Measurements from ENCODE around the gene CDK9. TPM values are rescaled to one million over a fixed set of nuclear protein-coding genes. Genes with fewer than 3 reads are reported as not detected.
A peak's percentile ranks its signal among the peaks of the same experiment; 100 is the strongest.

The CDK9 gene
- total RNA-seq, 6 experiments from 2014 or later = 49.4 to 107 (median 54.5) TPM

- WGBS (ENCODE audit: insufficient coverage, low coverage, low lambda C conversion rate, missing lambda C conversion rate) = 33% methylated on average over 1 of the region's 4 CpGs
- TF ChIP-seq, protein P1, sequence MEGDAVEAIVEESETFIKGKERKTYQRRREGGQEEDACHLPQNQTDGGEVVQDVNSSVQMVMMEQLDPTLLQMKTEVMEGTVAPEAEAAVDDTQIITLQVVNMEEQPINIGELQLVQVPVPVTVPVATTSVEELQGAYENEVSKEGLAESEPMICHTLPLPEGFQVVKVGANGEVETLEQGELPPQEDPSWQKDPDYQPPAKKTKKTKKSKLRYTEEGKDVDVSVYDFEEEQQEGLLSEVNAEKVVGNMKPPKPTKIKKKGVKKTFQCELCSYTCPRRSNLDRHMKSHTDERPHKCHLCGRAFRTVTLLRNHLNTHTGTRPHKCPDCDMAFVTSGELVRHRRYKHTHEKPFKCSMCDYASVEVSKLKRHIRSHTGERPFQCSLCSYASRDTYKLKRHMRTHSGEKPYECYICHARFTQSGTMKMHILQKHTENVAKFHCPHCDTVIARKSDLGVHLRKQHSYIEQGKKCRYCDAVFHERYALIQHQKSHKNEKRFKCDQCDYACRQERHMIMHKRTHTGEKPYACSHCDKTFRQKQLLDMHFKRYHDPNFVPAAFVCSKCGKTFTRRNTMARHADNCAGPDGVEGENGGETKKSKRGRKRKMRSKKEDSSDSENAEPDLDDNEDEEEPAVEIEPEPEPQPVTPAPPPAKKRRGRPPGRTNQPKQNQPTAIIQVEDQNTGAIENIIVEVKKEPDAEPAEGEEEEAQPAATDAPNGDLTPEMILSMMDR (IDR thresholded peaks at IDR 0.05) = no peak
- TF ChIP-seq POLR2A (IDR thresholded peaks at IDR 0.05) = no peak
- DNase-seq = no peak
- Histone ChIP-seq H3K36me3 (no peaks in the 10 kb centered on the region), H3K27me3 (no peaks in the 10 kb centered on the region), H3K4me3 (peak overlapping the region; percentile 46 to 56 (median 50)), H3K4me1 (peaks cover 0 to 6% (median 3%) of the 10 kb centered on the region in 4 donors), H3K9me3 (no peaks in the 10 kb centered on the region), H3K27ac (peak overlapping the region; percentile 3 to 31 (median 11))
- no peak for ATAC-seq
- intact Hi-C loops (cut with DNase I) = no loop called here
Measured at GRCh38 chr9:127769929-127770582, 15.8 kb upstream of the CDK9 start.

DNA sequence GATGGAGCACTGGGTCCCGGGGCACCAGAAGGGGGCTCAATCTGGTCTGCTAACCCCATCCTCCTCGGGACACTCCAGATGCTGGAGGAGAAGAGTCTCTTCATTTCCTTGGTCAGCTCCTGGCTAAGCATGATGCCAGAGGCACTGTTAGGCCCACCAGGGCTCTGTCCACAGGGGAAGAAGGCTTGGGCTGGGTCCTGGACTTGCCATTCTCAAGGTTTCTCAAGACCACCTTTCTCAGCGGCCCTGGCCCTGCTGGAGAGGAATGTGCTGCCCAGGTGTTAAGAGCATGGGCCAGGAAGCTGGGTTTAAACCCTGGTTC is 15.3 kb upstream of the CDK9 start:
- DNase-seq (peak in 1 of 3 donors; percentile 57), ATAC-seq (no peak)
- TF ChIP-seq POLR2A (IDR thresholded peaks at IDR 0.05) = no peak
- Histone ChIP-seq H3K36me3 (no peaks in the 10 kb centered on the region), H3K27me3 (no peaks in the 10 kb centered on the region), H3K4me3 (peak overlapping the region; percentile 46 to 56 (median 50)), H3K4me1 (peaks cover 0 to 6% (median 3%) of the 10 kb centered on the region in 4 donors), H3K27ac (peak overlapping the region; percentile 3 to 31 (median 11)), H3K9me3 (no peaks in the 10 kb centered on the region)
- intact Hi-C loops (cut with DNase I) = no loop called here
- WGBS (ENCODE audit: insufficient coverage, low coverage, low lambda C conversion rate, missing lambda C conversion rate) = 20% methylated on average over 1 of the region's 3 CpGs

GRCh38 chr9:127770905-127771569 is 14.8 kb upstream of the CDK9 start:
- H3K27me3 ChIP-seq = no peaks in the 10 kb centered on the region
- H3K4me1 ChIP-seq = peaks cover 0 to 6% (median 3%) of the 10 kb centered on the region in 4 donors
- intact Hi-C loops (cut with DNase I) = no loop called here
- H3K9me3 ChIP-seq = no peaks in the 10 kb centered on the region
- H3K4me3 ChIP-seq = peak overlapping the region; percentile 46 to 56 (median 50)
- WGBS (ENCODE audit: insufficient coverage, low coverage, low lambda C conversion rate, missing lambda C conversion rate) = 0% methylated on average over 12 of the region's 43 CpGs
- no peaks in the 10 kb centered on the region for H3K36me3 ChIP-seq
- ATAC-seq (peak; percentile 97 to 99 (median 99)), DNase-seq (peak; percentile 99 to 100 (median 100))
- TF ChIP-seq, protein P1 (IDR thresholded peaks at IDR 0.05) = no peak
- peak; percentile 59 for TF ChIP-seq POLR2A (IDR thresholded peaks at IDR 0.05)
- H3K27ac ChIP-seq = peak overlapping the region; percentile 3 to 31 (median 11)

GRCh38 chr9:127771570-127772189 is 14.2 kb upstream of the CDK9 start:
- DNase-seq (no peak), ATAC-seq (no peak)
- no peaks in the 10 kb centered on the region for H3K9me3 ChIP-seq
- 6% methylated on average over 19 of the region's 19 CpGs for WGBS (ENCODE audit: insufficient coverage, low coverage, low lambda C conversion rate, missing lambda C conversion rate)
- intact Hi-C loops (cut with DNase I) = no loop called here
- no peak overlapping the region for H3K27ac ChIP-seq
- no peaks in the 10 kb centered on the region for H3K27me3 ChIP-seq
- H3K36me3 ChIP-seq = no peaks in the 10 kb centered on the region
- peaks cover 0 to 6% (median 3%) of the 10 kb centered on the region in 4 donors for H3K4me1 ChIP-seq
- no peak for TF ChIP-seq POLR2A (IDR thresholded peaks at IDR 0.05)
- TF ChIP-seq, protein P1 (IDR thresholded peaks at IDR 0.05) = no peak
- H3K4me3 ChIP-seq = peak overlapping the region in 2 of 3 donors; percentile 50 to 56

GRCh38 chr9:127772603-127773002 is 13.2 kb upstream of the CDK9 start:
- intact Hi-C loops (cut with DNase I) = no loop called here
- 90% methylated on average over 4 of the region's 5 CpGs for WGBS (ENCODE audit: insufficient coverage, low coverage, low lambda C conversion rate, missing lambda C conversion rate)
- no peak for ATAC-seq

More at GRCh38 chr9:127772603-127773002, 13.2 kb upstream of the CDK9 start:
- no peak for TF ChIP-seq POLR2A (IDR thresholded peaks at IDR 0.05)
- TF ChIP-seq, protein P1 (IDR thresholded peaks at IDR 0.05) = no peak
- no peak overlapping the region for H3K4me3 ChIP-seq
- peaks cover 0 to 6% (median 3%) of the 10 kb centered on the region in 4 donors for H3K4me1 ChIP-seq
- no peak for DNase-seq
- H3K27me3 ChIP-seq = no peaks in the 10 kb centered on the region
- no peak overlapping the region for H3K27ac ChIP-seq
- H3K36me3 ChIP-seq = no peaks in the 10 kb centered on the region
- H3K9me3 ChIP-seq = no peaks in the 10 kb centered on the region

Measured in right lobe of liver (tissue), 6 donors.